GM19372 (cell line): ENCODE data around the gene FAM234A.
"Not testable (repeated sequence)": the region's sequence is repeated elsewhere in the genome, so short reads cannot be mapped to it uniquely, and the experiment has no call there.

Experiments used
- ATAC-seq: cut with Tn5 transposase; IDR thresholded peaks from one replicate; pipeline ENCODE4 v1.9.1; 2021; ENCODE audit warnings: mild to moderate bottlenecking, low read depth, moderate library complexity; ENCODE audit not compliant: unreplicated experiment

FAM234A gene

DNA sequence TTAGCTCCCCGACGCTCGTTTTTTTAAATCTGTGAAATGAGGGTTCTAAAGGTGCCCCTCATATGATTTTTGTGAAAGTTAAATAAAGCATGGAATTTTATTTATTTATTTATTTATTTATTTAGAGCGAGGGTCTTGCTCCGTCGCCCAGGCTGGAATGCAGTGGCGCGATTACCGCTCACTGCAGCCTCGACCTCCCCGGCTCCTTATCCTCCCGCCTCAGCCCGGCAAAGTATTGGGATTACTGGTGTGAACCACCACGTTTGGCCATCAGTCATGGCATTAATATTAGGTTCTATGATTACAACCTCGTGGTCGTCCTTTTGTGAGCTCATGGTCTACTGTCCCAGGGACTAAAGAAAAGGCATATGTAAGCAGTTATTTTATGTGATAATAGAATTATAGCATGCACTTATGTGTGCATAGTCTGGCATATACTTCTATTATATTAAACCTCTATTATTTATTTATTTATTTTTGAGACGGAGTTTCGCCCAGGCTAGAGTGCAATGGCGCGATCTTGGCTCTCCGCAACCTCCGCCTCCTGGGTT, 4.8 kb upstream of the FAM234A start:
- no peak for ATAC-seq

DNA sequence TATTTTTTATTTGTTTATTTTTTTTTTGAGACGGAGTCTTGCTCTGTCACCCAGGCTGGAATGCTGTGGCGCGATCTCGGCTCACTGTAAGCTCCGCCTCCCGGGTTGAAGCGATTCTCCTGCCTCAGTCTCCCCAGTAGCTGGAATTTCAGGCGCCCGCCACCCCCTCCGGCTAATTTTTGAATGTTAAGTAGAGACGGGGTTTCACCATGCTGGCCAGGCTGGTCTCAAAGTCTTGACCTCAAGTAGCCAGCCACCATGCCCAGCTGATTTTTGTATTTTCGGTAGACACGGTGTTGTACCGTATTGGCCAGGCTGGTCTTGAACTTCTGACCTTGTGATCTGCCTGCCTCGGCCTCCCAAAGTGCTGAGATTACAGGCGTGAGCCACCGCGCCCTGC, 4.3 kb upstream of the FAM234A start:
- not testable (repeated sequence) for ATAC-seq

DNA sequence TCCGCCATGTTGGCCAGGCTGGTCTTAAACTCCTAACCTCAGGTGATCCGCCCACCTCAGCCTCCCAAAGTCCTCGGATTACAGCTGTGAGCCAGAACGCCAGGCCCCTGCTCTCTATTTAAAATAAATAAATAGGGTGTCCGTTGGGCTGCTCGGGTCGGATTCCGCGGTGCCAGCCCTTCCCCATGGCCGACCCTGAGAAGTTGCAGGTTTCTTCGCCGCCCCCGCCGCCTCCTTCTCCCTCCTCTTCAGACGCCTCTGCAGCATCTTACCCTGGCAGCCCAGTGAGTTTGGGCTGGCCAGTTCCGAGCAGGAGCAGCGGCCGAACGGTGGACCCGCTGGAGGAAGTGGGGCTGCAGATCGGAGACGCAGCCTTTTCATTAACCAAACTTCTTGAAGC, 3.7 kb upstream of the FAM234A start:
- no peak for ATAC-seq

DNA sequence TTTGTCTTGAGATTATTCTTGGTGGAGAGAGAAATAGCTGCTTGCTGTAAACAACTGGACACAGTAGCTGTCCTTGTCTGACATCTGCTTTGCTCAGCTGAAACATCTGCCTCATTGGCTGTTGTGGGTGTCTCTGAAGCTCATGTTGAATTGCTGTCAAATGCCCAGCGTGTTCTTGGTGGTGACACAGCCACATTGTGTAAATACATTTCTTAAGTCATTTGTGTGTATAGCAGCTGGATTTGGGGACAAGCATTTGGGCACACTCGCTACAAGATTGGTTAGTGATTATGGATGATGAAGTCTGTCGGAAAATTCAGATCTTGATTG, 5.3 kb downstream of the FAM234A start:
- no peak for ATAC-seq

DNA sequence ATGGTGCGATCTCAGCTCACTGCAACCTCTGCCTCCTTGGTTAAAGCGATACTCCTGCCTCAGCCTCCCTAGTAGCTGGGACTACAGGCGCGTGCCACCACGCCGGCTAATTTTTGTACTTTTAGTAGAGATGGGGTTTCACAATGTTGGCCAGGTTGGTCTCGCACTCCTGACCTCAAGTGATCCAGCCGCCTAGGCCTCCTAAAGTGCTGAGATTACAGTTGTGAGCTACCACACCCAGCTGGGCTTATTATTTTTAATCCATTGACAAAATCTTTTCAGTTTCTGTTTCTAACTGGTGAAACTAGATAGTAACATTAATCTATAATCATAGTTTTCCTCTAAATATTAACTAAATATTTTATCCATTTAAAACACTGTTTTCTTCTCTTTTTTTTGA, 5.9 kb downstream of the FAM234A start:
- ATAC-seq = no peak

DNA sequence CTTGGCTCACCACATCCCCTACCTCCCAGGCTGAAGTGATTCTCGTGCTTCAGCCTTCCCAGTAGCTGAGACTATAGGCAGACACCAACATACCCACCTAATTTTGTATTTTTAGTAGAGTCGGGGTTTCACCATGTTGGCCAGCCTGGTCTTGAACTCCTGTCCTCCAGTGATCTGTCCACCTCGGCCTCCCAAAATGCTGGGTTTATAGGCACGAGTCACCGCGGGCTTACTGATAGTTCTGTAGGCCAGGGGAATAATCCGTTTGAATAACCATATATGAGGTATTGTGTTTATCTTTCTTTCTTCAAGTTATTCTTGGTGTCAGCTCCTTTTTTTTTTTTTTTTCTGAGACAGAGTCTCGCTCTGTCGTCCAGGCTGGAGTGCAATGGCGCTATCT, 7.7 kb downstream of the FAM234A start:
- no peak for ATAC-seq

DNA sequence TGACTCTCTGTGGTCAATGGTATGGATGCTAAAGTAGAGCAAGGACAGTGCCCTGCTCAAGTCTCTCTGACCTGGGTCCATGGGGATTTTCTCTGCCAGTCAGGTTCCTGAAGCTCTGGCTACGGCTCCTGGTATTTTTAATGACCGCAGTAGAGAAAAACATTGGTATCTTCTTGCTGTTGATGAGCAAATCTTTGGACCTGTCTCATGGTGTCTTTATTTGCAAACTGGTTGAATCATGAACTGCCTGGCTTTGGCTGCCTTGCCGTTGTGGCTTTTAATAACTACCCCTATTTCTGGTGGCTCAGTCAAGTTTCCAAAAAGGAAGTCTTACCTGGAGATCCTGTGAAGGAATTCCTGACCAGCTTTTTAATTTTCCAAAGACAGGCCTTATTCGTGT, 8.7 kb downstream of the FAM234A start:
- ATAC-seq = no peak

DNA sequence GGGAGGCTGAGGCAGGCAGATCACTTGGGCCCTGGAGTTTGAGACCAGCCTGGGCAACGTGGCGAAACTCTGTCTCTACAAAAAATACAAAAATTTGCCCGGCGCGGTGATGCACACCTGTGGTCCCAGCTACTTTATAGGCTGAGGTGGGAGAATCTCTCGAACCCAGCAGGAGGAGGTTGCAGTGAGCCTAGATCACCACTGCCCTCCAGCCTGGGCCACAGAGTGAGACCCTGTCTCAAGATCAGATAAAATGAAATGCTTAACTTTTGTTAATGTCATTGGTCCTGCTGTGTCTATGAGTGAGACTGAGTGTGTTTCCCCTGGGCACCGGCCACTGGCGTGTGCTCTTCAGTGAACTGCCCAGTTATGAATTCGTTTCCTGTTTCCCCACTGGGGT, 10.5 kb downstream of the FAM234A start:
- no peak for ATAC-seq

DNA sequence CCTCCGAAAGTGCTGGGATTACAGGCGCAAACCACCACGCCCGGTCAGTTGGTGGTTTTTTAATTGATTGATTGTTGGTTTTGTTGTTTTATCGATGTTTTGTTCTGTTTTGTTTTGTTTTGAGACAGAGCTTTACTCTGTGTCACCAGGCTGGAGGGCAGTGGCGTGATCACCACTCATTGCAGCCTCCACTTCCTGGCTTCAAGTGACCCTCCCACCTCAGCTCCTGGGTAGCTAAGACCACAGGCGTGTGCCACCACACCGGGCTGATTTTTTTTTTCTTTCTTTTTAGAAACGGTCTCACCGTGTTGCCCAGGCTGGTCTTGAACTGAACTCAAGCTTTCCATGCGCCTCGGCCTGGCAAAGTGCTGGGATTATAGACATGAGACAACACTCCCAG, 12.4 kb downstream of the FAM234A start:
- no peak for ATAC-seq

DNA sequence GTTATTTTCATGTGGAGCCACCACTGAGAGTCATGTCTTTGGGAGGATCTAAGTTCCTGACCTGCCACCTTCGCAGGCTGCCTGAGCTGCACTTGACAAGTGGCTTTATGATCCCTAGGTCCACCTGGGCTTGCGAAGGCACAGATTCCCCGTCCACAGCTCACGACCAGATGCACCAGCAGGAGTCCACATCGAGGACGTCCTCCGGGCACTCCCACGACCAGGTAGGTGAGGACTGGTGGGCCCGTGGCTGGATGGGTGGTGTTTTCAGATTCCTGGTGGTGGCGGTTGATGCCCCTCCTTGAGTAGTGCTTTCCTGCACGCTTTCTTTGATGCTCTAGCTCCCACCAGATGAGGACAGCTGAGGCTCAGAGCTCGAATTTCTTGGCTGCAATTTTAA, 14.8 kb downstream of the FAM234A start:
- no peak for ATAC-seq

DNA sequence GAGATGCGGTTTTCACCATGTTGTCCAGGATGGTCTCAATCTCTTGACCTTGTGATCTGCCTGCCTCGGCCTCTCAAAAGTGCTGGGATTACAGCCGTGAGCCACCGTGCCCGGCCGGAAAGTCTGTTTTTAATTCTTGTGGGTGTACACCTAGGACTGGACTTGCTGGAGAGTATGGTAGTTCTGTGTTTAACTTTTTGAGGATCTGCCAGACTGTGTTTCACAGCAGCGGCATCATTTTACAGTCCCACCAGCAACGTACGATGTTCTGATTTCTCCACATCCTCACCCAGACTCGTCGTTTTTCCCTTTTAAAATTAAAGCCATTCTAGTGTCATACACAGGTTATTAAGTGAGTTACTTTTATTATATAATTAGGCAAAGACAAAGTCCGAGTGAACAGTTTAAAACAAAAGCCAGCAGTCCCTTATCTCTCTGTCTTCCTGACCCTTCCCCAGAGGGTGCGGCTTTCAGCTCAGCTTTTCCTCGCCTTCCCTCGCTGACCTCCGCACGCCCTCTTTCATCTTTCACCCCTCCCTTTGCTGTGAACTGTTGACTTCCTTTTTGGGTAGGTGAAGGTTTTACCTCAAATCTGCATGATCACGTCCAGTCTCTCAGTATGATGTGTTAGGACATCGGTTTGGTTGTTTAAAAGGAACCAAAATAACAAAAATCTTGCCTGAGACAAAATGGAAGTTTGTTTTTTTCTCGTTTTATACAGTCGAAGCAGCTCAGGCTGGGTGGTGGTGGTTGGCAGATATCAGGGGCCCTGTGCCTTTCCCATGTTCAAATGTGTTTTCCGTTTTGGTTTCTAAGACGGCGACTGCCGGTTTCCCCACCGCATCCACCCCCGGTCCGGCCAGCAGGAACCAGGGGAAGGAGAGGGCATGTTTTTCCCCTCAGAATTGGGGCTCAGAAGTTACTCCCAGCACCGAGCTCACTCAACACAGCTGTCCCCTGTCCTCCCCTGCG, 18.0 kb downstream of the FAM234A start:
- no peak for ATAC-seq

DNA sequence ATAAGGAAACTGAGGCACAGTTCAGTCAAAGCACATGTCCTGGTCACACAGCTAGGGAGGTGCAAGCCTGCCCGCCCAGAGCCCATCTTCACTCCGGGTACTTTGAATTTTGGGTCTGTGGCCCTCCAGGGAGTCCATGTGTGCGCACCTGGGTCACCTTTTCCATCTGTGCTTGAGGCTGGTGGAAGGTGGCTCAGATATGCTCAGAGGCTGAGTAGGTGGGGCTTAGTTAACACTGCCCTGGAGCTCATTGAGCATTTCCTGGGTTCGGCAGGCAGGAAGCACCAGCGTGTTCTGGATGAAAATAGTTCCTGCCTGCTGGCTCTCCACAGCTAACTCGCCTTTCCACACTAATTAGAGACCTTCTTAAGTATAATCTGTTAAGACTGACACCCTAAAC, 19.2 kb downstream of the FAM234A start:
- no peak for ATAC-seq

DNA sequence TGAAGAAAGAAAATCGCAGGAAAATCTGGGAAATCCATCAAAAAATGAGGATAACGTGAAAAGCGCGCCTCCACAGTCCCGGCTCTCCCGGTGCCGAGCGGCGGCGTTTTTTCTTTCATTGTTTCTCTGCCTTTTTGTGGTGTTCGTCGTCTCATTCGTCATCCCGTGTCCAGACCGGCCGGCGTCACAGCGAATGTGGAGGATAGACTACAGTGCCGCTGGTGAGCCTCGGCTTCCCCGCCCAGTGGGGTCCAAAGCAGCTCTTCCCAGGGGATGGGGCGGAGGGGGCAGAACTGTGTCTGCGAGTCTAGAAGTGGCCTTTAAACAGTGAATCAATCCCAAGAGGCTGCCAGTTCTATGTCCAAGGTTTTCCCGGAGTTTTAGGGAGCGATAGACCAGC, 19.8 kb downstream of the FAM234A start:
- ATAC-seq = no peak

DNA sequence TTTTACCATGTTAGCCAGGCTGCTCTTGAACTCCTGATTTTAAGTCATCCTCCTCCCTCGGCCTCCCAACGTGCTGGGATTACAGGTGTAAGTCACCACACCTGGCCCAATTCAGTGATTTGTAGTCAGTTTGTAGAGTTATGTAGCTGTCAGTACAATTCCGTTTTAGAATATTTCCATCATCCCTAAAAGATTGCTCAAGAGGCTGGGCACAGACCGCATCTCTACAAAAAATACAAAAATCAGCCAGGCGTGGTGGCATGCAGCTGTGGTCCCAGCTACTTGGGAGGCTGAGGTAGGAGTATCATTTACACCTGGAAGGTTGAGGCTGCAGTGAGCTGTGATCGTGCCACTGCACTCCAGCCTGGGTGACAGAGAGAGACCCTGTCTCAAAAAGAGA, 20.6 kb downstream of the FAM234A start:
- no peak for ATAC-seq

DNA sequence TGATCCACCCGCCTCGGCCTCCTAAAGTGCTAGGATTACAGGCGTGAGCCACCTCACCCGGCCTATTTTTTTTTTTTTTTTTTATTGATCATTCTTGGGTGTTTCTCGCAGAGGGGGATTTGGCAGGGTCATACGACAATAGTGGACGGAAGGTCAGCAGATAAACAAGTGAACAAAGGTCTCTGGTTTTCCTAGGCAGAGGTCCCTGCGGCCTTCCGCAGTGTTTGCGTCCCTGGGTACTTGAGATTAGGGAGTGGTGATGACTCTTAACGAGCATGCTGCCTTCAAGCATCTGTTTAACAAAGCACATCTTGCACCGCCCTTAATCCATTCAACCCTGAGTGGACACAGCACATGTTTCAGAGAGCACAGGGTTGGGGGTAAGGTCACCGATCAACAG, 23.5 kb downstream of the FAM234A start:
- not testable (repeated sequence) for ATAC-seq

DNA sequence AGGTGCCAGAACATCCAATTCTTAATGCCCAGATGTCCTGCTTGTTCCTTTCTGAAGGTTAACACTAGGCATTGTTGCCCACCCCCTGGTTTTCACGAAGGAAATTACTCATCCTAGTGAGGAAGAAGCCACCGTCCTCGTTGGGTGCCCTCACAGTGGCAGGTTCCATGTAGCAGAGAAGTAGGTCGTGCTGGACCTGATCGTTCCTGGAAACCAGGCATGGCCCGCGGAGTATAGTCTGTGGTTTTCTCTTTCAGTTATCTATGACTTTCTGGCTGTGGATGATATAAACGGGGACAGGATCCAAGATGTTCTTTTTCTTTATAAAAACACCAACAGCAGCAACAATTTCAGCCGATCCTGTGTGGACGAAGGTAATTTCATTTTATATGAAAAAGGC, 24.6 kb downstream of the FAM234A start:
- no peak for ATAC-seq

DNA sequence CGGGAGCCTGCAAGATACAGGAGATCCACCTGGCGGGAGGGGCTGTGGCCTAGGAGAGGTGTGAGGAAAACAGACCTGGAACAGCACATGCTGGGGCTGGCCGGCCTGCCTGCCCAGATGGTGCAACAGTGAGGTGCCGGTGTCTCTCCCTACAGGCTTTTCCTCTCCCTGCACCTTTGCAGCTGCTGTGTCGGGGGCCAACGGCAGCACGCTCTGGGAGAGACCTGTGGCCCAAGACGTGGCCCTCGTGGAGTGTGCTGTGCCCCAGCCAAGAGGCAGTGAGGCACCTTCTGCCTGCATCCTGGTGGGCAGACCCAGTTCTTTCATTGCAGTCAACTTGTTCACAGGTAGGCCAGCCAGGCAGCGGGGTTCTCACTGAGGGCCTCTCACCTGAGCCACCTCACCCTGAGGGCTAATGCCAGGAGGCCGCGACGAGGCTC, 25.2 kb downstream of the FAM234A start:
- no peak for ATAC-seq

DNA sequence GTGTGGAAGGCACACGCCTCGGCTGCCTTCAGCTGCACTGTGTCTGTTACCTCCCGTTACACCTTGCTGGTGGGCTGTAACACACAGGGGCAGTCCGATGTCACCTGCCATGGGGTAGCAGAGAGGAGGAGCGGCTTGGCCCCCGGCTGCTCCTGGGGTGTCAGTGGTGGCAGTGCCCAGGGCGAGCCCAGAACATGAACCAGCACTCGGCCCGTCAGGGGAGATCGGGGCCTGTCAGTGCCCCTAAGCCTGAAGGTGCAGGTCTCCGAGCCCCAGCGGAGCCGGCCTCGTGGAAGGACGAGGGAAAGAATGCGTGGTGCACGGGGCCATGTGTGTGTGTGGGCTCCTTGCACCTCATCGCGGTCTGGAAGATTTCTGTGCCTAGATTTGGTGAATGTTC, 25.7 kb downstream of the FAM234A start:
- ATAC-seq = no peak

DNA sequence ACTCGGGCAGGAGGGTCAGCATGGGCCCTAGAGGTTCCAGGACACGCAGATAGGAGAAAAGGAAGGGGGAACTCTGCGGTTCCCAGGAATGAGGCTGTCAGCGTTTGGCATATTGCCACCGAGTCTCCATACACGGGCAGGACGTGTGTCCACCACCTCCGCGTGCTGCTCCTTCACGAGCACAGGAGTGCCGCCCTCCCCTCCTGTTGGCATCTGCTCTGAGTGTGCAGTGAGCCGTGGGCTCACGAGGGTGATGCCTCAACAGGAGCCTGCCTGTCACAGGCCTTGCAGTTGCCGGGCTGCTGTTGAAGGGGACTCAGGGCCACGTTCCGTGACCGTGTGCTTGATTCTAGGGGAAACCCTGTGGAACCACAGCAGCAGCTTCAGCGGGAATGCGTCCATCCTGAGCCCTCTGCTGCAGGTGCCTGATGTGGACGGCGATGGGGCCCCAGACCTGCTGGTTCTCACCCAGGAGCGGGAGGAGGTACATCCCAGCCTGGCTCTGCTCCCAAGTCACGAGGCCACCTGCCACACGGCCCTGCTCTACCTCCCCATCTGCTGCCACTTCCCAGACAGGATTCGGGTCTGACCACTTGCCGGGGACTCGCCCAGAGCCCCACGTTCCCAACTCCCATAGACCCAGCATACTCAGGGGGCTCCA, 26.5 kb downstream of the FAM234A start:
- no peak for ATAC-seq

DNA sequence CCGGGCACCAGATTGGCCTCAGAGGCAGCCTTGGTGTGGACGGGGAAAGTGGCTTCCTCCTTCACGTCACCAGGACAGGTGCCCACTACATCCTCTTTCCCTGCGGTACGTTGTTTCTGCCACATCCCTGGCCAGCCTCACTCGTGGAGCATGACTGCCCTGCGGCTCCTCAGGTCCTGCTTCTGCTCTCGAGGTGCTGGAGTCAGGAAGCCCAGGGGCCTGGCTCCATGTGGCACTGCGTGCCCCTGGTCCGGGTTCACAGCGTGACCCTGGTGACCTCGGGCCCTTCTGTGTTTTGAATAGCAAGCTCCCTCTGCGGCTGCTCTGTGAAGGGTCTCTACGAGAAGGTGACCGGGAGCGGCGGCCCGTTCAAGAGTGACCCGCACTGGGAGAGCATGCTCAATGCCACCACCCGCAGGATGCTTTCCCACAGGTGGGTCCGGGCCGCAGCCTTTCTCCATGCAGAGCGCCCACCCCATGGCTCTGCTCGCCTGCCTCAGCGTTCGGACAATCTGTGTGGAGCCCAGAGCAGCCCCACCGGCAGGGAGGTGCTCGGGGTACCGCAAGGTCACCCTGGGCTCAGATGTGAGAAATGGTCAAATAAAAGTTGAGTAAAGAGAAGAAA, 27.6 kb downstream of the FAM234A start:
- ATAC-seq = no peak

DNA sequence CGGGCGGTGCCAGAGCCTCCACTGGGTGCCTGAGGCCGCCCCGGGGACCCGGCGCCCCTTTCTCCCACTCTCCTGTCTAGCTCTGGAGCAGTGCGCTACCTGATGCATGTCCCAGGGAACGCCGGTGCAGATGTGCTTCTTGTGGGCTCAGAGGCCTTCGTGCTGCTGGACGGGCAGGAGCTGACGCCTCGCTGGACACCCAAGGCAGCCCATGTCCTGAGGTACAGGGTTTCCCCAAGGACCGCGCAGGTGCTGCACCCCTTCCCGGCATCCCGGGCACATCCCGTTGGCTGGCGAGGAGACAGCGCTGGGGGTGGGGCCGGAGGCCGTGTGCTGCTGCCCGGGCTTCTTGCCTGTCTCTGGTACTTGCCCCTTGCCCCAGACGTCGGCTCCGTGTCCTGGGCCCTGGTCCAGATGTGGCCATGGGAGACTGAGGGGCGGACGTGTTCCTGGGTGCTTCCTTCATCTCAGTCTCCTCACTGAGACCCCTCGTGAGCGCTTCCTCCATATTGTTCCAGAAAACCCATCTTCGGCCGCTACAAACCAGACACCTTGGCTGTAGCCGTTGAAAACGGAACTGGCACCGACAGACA, 28.7 kb downstream of the FAM234A start:
- no peak for ATAC-seq
